Stimulated activated CD8-positive, alpha-beta memory T cell treated with anti-CD3 and anti-CD28 coated beads, Interleukin-12 subunit alpha, Interleukin-12 subunit beta, amount 100 ng/mL, for 4 hours (primary cell): Measurements from ENCODE around the gene AP1AR.
"Not testable (repeated sequence)": the region's sequence is repeated elsewhere in the genome, so short reads cannot be mapped to it uniquely, and the experiment has no call there.

ENCODE experiments used
- DNase-seq: peaks from one replicate; pipeline ENCODE4 v3.0.0-alpha.2; 2020; ENCODE audit warnings: low read depth

Gene AP1AR, protein sequence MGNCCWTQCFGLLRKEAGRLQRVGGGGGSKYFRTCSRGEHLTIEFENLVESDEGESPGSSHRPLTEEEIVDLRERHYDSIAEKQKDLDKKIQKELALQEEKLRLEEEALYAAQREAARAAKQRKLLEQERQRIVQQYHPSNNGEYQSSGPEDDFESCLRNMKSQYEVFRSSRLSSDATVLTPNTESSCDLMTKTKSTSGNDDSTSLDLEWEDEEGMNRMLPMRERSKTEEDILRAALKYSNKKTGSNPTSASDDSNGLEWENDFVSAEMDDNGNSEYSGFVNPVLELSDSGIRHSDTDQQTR

DNA sequence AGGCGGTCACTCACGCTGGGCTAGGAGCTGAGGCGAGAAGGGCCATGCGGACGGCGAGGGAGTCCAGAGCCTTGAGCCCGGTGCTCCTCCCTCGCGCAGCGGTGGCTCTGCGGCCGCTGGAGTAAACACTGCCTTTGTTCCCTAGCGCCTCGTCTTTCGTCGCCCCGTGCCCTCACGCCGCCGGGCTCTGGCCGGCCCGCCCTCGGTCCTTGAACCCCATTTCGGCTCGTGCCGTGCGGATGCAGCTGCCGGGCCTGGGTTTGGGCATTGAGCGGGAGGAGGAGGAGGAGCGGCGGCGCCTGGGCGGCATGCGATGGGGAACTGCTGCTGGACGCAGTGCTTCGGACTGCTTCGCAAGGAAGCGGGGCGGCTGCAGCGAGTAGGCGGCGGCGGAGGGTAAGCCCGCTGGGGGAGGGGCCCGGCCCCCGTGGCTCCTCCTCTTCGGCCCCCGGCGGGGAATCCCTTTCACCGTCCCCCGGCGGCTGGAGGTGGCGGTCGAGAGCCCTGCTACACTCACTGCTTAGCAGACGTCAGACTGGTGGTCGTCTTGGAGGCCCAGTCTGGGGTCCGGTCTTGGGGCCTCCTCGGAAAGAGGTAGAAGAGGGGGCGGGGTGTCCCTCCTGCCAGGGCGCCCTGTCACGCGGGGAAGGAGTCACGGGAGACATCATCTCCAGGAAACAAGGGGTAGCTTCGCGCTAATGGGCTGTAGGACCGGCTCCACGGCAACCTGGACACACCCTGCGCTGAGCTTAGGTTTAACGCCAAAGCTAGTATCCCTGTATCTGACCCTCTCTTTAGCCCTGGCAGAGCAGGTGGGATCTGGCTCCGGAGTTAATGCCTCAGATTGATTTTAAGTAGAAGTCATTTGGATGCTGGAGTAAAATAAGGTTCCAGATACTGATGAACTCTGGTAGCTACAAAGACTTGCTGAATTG, at the start of gene AP1AR:
Gene AP1AR (plus strand): TSS at position 9 of the 935 bp plus-strand sequence. CDS start 305 bp downstream, at position 314.
- peak; percentile 71 for DNase-seq

DNA sequence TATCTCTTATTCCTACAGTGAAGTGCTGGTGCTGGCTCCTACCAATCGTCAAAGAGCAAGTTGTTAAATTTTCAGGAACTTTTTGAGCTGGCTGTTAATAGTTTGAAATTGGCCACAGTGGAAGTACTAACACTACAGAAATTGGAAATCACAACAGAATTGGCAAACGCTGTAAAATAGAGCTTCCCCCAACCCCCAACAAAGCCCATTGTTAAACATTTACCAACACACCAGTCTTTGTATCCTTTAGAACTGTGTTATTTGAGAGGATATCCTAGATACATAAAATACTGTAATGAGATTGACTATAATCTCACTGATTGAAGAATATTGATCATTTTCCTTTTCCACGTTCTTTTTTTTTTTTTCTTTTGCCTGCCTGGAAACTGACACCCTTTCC, 49.0 kb upstream of the AP1AR start:
- DNase-seq = no peak

DNA sequence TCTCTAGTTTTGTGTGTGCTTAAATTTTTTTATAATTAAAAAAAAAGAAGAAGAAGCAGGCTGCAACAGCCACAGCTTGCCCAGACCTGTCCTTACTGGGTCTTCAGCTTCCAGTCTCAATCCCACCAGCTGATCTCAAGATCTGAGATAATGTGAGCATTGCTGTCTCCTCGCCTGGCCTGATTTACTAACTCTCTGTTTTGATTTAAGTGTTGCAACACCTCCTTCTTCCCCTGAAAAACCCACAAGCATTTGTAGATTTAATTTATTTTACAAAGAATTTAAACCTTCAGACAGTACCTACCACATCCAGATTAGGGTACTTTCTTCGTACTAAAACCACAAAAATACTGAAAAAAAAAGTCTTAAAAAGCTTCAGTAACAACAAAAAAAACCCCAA, 48.3 kb upstream of the AP1AR start:
- no peak for DNase-seq

DNA sequence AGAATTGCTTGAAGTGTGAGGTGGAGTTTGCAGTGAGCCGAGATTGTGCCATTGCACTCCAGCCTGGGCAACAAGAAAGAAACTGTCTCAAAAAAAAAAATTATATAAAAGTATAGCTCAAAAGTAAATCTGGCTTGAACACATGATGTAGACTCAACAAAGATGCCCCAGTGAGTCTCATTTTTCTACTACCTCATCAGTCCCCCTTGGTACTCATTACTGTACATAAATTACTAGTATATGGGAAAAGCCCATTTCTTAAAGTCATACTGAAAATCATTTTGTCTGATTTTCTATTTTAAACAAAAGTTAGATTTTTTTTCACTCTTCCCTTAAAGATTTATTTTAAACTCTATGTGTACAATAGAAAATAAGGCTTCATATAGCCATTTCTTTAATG, 47.1 kb upstream of the AP1AR start:
- no peak for DNase-seq

DNA sequence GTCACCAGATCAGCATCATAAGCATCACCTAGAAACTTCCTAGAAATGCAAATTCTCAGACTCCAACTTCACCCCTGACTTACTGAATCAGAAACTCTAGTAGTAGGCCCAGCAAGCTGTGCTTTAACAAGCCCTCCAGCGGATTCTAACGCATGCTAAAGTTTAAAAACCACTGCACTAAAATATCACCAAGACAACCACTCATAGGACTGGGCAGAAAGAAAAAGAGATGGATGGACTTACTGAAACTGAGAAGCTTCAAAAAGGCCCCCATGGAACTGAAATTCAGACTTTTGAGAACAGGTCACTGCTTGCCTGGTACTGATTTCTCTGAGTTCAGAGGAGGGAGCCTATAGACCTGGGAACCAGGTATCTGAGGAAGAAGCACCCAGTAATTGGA, 46.3 kb upstream of the AP1AR start:
- no peak for DNase-seq

DNA sequence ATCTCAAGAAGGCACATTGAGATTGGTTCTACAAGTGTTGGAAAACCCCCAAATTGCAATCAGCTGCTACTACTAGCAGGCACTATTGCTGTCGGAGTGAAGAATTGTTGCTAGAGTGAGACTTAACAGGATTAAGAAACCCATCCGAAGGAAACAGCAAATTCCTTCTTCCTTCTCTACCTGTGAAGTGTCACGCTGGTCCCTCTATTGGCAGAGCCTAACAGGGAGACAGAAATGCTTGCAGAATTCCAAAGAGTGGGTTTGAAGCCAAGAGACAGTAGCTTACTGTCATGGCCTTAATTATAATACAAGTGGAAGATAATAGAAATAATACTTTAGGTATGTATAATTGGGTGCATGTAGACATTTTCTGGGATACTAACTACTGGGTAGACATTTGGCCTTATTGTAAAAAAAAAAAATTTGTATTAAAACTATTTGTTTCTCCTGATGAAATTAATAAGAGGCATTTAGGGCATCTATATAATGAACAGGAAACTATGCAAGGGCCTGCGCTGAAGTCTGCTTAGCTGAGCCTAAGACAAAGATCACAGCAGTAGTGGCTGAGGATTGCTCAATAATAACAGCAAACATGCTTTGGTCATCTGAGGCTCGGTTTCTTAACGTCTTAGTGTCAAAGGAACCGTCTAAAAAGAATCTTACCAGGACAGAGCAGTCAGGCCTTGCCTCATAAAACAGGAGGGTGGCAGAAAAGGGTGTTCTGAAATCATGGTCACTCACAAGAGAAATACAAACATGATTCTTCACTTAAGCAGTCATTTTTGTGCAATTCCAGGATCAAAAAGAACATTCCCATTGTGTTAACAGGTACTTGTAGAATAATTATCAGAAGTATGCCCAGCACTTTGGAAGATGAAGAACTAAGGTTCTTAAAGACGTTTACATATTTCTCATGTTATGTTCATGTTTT, 45.6 kb upstream of the AP1AR start:
- DNase-seq = no peak

DNA sequence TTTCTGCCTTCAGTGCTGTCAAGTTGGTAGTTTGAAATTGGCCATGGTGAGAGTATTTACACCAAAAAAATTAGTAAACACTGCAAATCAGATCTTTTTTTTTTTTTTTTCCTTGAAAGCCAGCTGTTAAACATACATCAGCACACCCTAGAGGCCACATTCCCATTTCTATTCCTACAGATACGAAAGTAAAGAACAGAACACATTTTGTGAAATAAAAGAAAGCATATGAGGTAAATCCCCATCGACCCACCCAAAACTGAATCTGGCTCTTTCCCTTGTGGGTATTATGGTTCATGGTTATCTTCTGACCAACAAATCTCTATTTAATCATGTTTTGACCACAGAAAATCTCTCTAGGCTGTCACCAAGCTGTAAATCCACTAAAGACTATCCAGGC, 41.8 kb upstream of the AP1AR start:
- DNase-seq = no peak

DNA sequence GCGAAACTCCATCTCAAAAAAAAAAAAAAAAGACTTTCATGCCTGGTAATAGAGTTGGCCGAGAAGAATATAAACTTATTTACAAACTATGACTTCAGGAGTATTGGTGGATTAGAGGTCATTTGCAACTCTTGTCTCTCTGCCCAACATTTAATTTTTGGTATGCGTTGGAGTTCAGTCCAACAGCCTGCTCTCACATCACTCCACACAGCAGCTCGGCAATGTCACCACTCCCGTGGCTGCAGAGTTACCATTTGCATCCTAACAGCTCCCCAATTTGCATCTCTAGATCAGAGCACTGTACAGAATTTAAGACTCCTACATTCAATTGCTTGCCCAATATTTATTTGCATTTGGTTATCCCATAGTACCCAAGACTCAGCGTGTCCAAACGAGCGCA, 40.9 kb upstream of the AP1AR start:
- DNase-seq = no peak

DNA sequence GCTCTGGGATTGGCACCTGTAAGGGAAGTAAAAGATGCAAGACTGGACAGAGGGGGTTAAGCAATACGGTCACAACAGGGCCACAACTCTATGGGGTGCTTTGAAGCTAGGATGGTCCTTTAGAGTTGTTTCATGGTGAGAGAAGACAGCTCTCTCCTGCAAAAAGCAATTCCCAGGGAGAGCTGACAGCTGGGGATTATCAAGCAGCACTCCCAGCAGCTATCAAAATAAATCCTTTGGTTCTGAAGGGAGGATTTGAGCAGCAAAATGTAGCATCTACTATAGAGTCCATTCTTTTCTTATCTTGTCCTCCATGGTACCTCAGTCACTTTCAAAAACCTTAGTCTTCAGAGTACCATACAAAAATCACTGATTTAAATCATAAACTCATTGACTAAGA, 35.1 kb upstream of the AP1AR start:
- no peak for DNase-seq

DNA sequence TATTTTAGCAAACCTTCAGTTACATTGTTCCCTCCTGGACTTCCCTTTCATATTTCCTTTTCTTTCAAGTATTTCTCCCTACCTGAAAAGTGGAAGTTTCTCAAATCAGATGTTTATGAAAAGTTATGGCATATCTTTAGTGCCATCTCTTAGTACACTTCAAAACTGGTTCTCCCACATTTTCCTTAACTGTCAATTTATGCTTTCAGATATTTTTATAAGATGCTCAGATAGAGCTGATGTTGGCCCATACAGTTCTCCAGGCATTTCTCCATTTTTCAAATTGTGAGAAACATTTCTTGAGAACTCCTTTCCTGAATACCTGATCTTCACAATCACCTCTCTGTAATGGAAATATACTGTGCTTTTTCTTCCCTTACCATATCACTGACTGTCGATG, 32.5 kb upstream of the AP1AR start:
- no peak for DNase-seq

DNA sequence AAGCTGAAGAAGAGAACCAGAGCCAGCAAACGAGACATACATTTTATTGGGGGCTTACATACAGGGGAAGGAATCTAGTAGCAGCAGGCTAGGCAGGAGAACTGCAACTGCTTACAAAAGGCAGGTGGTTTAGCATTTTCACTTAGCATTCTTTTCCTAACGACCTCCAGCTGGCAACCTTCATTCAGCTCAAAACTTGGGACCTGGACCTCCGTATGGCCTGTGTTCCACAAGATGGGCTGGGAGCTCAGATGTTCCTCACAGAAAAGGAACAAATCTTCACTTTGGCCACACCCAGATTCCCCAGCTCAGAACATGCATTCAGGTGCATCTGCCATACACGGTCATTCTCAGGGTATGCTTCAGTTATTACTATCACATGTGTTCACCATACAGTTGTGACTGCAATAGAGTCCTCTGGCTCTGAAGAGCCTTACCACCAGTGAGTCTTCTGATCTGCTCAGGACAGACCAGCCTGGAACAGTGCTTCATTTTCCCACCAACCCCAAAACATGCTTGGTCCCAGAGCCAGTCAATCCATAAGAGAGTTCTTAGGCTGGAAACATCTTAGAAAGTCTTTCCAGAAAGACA, 29.6 kb upstream of the AP1AR start:
- no peak for DNase-seq

DNA sequence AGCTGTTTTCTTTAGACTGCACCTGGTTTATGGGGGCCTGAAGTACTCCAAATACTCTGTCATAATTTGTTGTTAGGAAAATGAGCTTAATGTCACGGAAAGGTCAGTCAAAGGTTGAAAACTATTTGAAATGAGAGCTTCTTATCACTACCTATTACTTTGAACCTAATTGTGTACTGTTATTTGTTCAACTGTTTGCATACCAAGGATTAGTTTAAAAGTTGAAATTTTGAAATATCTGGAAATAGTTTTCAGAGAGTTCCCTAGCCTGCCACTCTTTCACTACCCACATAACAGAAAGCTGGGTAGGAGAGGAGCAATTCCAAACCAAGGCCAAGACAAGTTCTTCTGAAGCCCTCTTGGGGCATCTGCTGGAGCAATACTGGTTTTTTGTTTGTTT, 28.0 kb upstream of the AP1AR start:
- DNase-seq = no peak

DNA sequence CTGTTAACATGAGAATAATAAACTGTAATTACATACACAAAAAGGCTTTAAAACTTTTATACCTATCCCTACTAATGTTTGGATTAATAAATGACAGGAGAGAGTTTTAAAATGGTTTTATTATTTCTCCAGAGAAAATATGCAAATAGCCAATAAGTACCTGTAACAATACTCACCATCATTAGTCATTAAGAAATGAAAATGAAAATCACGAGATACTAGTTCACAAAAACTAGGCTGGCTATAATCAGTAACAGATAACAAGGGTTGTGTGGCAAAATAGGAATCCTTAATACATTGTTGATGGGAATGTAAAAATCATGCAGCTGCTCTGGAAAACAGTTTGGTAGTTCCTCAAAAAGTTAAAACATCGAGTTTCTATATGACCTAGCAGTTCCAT, 25.2 kb upstream of the AP1AR start:
- no peak for DNase-seq

DNA sequence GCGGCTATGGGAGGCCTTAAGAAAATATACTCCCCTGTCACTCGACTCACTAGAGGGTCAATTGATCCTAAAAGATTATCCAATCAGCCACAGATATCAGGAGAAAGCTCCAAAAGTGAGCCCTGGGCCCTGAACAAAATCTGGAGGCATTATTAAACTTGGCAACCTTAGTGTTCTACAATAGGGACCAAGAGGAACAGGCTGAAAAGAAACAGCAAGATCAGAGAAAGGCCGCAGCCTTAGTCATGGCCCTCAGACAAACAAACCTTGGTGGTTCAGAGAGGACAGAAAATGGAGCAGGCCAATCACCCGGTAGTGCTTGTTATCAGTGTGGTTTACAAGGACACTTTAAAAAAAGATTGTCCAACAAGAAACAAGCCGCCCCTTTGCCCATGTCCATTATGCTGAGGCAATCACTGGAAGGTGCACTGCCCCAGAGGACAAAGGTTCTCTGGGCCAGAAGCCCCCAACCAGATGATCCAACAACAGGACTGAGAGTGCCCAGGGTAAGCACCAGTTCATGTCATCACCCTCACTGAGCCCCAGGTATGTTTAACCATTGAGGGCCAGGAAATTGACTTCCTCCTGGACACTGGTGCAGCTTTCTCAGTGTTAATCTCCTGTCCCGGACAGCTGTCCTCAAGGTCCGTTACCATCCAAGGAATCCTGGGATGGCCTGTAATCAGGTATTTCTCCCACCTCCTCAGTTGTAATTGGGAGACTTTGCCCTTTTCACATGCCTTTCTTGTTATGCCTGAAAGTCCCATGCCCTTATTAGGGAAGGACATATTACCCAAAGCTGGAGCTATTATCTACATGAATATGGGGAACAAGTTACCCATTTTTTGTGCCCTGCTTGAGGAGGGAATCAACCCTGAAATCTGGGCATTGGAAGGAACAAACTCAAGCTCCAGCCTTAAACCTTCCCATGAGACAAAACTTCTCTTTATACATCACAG, 23.2 kb upstream of the AP1AR start:
- not testable (repeated sequence) for DNase-seq

DNA sequence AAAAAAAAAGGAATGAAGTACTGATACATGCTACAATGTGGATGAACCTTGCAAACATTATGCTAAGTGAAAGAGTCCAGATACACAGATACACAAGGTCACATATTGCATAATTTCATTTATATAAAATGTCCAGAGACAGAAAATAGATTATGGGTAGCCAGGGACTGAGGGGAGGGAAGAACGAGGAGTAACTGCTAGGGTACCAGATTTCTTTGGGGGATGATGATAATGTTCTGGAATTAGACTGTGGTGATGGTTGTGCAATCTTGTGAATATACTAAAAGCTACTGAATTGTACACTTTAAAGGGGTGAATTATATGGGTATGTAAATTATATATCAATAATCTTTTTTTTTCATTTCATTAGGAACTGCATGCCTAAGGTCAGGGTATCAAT, 20.8 kb upstream of the AP1AR start:
- DNase-seq = no peak

DNA sequence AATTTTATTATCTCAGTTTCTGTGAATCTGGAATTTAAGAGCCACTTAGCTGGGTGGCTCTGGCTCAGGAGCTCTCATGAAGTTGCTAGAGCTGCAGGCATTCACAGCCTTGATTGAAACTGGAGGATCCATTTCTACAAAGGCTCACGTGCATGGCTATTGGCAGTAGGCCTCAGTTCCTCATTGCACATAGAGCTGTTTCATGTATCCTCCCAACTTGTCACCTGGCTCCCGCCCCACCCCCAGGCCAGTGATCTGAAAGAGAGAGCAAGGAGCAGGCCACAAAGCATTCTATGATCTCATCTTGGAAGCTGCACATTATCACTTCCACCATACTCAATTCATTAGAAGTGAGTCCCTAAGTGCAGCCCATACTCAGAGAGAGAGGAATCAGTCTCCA, 18.5 kb upstream of the AP1AR start:
- DNase-seq = no peak

DNA sequence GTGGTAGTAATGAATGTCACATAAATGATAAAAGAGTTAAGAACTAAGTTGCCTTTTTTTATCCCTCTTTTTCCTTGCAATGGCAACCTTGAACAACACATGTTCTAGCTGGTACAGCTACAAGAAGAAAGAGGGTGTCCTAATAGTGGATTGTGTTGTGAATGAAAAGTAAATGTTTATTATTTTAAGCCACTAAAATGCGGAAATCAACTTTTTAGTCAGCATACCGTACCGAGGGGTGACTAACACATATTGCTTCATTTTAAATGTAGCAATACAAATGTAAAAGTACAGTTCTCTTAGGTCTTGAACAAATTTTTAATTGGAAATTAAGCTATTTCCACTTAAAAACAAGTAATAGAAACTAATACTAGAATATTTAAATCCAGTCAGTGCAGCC, 17.7 kb upstream of the AP1AR start:
- no peak for DNase-seq

DNA sequence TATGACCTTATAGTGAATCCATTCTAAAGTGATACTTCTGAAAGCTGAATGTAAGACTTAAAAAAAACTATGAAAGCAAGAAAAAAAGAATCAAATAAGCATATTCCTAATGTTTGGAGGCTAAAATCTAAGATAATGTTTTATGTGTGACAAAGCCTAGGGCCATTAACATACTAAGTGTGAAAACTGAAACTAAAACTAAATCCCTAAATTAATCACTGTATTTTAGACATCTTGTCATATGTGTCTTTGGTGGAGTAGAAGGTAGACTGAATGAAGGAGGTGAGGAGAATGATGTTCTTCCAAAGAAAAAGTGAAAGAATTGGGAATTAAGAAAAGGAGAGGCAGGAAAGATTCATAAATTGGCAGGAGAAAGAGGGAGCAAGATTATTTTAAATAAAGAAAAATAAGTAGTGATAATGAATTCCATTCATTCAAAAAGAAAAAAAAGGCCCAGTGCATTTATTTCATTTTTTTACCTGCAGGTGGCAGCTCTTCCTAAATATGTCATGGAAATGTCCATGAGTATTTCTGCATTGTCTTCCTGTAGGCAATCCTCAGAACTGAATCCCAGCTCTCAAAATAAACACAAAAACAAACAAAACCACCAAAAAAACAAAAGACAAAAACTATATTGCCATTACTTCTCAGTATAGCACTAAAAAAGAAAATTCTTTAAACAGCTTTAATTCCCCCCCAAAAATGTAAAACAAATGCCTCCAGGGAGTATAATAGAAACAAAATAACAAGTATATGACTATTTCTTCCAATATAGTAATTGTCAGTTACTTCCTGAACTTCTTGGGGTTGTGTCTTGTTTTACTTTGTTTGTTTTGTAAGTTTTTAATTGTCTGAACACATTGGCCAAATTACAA, 17.0 kb upstream of the AP1AR start:
- no peak for DNase-seq

DNA sequence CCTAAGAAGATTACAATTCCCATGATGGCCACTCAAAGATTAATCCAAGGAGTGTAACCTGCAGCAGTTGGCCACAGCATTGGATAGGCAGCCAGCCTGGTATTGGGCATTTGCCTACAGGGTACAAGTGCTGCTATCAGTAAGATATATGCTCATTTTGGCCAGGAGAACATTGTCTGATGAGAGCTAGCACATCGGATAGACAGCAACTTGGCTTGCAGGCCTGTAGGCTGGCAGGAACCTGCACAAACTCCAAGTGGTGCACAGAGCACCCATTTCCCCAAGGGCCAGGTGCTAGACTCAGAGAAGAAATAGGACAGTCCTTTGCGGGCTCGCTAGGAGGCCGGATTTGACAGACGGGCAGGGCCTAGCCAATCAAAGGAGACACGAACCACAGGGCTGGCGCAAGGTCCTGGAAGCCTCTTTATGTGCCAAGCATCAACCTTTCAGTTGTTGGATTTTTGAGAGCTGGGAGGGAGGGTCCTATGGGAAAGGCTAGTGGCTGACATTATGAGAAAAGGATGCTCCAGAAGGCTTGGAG, 11.7 kb upstream of the AP1AR start:
- no peak for DNase-seq
